ENCODE data around the gene ITGB2. TPM values are rescaled to one million over a fixed set of nuclear protein-coding genes. Genes with fewer than 3 reads are reported as not detected.

Gene ITGB2
- total RNA-seq, 4 donors from 2014 or later: 32.7 to 87.3 (median 56.2) TPM

GRCh38 chr21:44902268-44903049 lies 18.2 kb downstream of the ITGB2 start:
- Histone ChIP-seq H3K36me3 (no peaks in the 10 kb centered on the region), H3K4me1 (peaks cover 0 to 4% (median 0%) of the 10 kb centered on the region in 4 donors), H3K4me3 (no peak overlapping the region), H3K27ac (no peak overlapping the region), H3K27me3 (peaks cover 0 to 32% of the 10 kb centered on the region in 2 donors), H3K9me3 (no peaks in the 10 kb centered on the region)
- TF ChIP-seq EP300 (IDR thresholded peaks at IDR 0.05) (no peak), POLR2A (IDR thresholded peaks at IDR 0.05) (no peak), CTCF (IDR thresholded peaks at IDR 0.05) (no peak)
- no peak for DNase-seq (ENCODE audit: low spot score in 2 of 2)
- WGBS, 2 donors: 90 to 94% methylated on average over 30 of the region's 30 CpGs

GRCh38 chr21:44901391-44902074 lies 19.2 kb downstream of the ITGB2 start:
- H3K36me3 ChIP-seq: no peaks in the 10 kb centered on the region
- H3K9me3 ChIP-seq: no peaks in the 10 kb centered on the region
- no peak overlapping the region for H3K4me3 ChIP-seq
- TF ChIP-seq CTCF (IDR thresholded peaks at IDR 0.05): no peak
- no peak for TF ChIP-seq EP300 (IDR thresholded peaks at IDR 0.05)
- no peak for TF ChIP-seq POLR2A (IDR thresholded peaks at IDR 0.05)
- H3K27ac ChIP-seq: no peak overlapping the region
- H3K27me3 ChIP-seq: peaks cover 0 to 29% of the 10 kb centered on the region in 2 donors
- 79 to 81% methylated on average over 21 to 26 of the region's 27 CpGs for WGBS, 2 donors
- no peak for DNase-seq (ENCODE audit: low spot score in 2 of 2)
- no peaks in the 10 kb centered on the region for H3K4me1 ChIP-seq

GRCh38 chr21:44900559-44901251 lies 20.0 kb downstream of the ITGB2 start:
- no peak for DNase-seq (ENCODE audit: low spot score in 2 of 2)
- TF ChIP-seq POLR2A (IDR thresholded peaks at IDR 0.05): no peak
- no peak for TF ChIP-seq EP300 (IDR thresholded peaks at IDR 0.05)
- no peak for TF ChIP-seq CTCF (IDR thresholded peaks at IDR 0.05)
- Histone ChIP-seq H3K9me3 (no peaks in the 10 kb centered on the region), H3K36me3 (no peaks in the 10 kb centered on the region), H3K27ac (no peak overlapping the region), H3K4me3 (no peak overlapping the region), H3K4me1 (no peaks in the 10 kb centered on the region), H3K27me3 (peaks cover 0 to 25% of the 10 kb centered on the region in 2 donors)
- 67 to 70% methylated on average over 27 of the region's 28 CpGs for WGBS, 2 donors

- no peaks in the 10 kb centered on the region for H3K4me1 ChIP-seq
- H3K27ac ChIP-seq: no peak overlapping the region
- no peak for DNase-seq (ENCODE audit: low spot score in 2 of 2)
- H3K27me3 ChIP-seq: peaks cover 0 to 25% of the 10 kb centered on the region in 2 donors
- no peaks in the 10 kb centered on the region for H3K9me3 ChIP-seq
- TF ChIP-seq POLR2A (IDR thresholded peaks at IDR 0.05) (no peak), EP300 (IDR thresholded peaks at IDR 0.05) (no peak)
- WGBS, 2 donors: 76 to 78% methylated on average over 28 to 34 of the region's 37 CpGs
- no peaks in the 10 kb centered on the region for H3K36me3 ChIP-seq
- no peak overlapping the region for H3K4me3 ChIP-seq
These were observed 20.7 kb downstream of the ITGB2 start for GRCh38 chr21:44899768-44900558.

All from tibial nerve (tissue), 4 donors.